Activated B cell treated with CpG ODN at 0.5 μM for 24 hours (primary cell): ENCODE results near the gene GRK1. TPM values are rescaled to one million over a fixed set of nuclear protein-coding genes. Genes with fewer than 3 reads are reported as not detected.

Source experiments
- ATAC-seq: fragments of 200-7000 bp; cut with Tn5 transposase; one replicate; pipeline ENCODE4 v1.10.0; 2021; ENCODE audit warnings: low read depth, mild to moderate bottlenecking, moderate library complexity
- CTCF ChIA-PET: fragments of 350-600 bp; sonication (Branson Sonifier 250); formaldehyde crosslinking; loops from one replicate; lab custom pipeline; 2021; ENCODE audit warnings: antibody characterized with exemption; lab: Charles Lee
- POLR2A ChIA-PET: fragments of 350-600 bp; sonication (Branson Sonifier 250); formaldehyde crosslinking; loops from one replicate; lab custom pipeline; 2021; ENCODE audit warnings: antibody characterized with exemption; lab: Charles Lee
- DNase-seq: peaks from one replicate; pipeline ENCODE4 v3.0.0; 2022
- H3K27ac Mint-ChIP-seq: one replicate; pipeline ENCODE4 v1.8.0; 2020; ENCODE audit warnings: mixed read lengths
- H3K27me3 Mint-ChIP-seq: one replicate; pipeline ENCODE4 v1.8.0; 2021; ENCODE audit warnings: mixed read lengths
- H3K36me3 Mint-ChIP-seq: one replicate; pipeline ENCODE4 v1.8.0; 2021; ENCODE audit warnings: low read depth, mixed read lengths
- H3K4me1 Mint-ChIP-seq: one replicate; pipeline ENCODE4 v1.8.0; 2021; ENCODE audit warnings: mixed read lengths
- H3K4me3 Mint-ChIP-seq: one replicate; pipeline ENCODE4 v1.8.0; 2020; ENCODE audit warnings: mild to moderate bottlenecking, mixed read lengths
- H3K9me3 Mint-ChIP-seq: one replicate; pipeline ENCODE4 v1.8.0; 2020; ENCODE audit warnings: mixed read lengths
- intact Hi-C: fragments of 100-400 bp; cut with micrococcal nuclease; formaldehyde crosslinking; loops from one replicate; pipeline ENCODE4 v1.15.1; 2024
- total RNA-seq: library from RNA; stranded (reverse); gene quantifications from 2 replicates; pipeline ENCODE4 v1.2.3, GENCODE V29; 2022
- TF ChIP-seq, protein P1 (sequence below): fragments of 200-600 bp; IDR thresholded peaks from one replicate; pipeline ENCODE4 v1.8.0; 2022; ENCODE audit warnings: antibody characterized with exemption, mild to moderate bottlenecking

Gene GRK1
- total RNA-seq, 1 donor from 2014 or later, result 0.07 TPM

DNA sequence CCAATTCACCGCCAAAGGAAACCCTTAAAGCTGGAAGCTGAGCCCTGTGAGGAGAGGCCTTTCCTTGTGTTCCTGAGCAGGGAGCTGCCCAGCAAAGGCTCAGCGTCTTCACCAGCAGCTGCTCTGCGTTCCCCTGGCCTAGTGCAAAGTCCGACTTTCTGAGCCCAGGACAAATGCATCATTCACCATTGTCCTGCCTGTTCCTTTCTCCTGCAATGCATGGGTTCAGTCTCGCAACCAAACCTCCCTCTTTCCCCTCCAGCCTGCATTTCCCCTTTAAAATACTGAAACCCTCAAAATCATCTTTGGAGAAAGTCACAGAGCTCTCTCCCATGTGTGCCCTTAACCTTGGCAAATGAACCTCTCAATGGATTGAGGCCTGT, 79.1 kb downstream of the GRK1 start:
- Mint-ChIP-seq H3K4me3 (no peak overlapping the region), H3K27ac (no peak overlapping the region)

DNA sequence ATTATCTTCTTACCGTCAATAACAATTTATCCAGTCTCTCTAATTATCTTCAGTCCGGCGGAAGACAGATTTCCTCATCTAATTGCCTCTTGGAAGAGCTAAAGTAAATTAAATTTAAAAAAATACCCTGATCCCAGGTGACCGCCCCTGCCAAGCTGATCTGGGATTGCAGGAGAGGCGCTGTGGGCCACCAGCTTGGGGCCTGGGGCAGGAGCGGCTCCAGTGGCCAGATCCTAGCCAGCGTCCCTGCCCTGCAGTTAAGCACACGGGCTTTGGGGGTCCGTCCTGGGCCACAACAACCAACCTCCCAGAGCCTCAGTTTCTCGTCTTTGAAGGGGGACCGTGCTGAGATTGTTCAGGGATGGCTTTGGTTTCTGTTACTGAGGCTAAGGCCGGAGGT, 79.7 kb downstream of the GRK1 start:
- ChIA-PET CTCF (no interaction called here), POLR2A (no interaction called here)
- Mint-ChIP-seq H3K9me3 (peaks cover 5% of the 10 kb centered on the region), H3K4me1 (peaks cover 7% of the 10 kb centered on the region), H3K27ac (no peak overlapping the region), H3K36me3 (no peaks in the 10 kb centered on the region), H3K27me3 (peaks cover 4% of the 10 kb centered on the region), H3K4me3 (no peak overlapping the region)
- intact Hi-C loops, result no loop called here
- TF ChIP-seq, protein P1, sequence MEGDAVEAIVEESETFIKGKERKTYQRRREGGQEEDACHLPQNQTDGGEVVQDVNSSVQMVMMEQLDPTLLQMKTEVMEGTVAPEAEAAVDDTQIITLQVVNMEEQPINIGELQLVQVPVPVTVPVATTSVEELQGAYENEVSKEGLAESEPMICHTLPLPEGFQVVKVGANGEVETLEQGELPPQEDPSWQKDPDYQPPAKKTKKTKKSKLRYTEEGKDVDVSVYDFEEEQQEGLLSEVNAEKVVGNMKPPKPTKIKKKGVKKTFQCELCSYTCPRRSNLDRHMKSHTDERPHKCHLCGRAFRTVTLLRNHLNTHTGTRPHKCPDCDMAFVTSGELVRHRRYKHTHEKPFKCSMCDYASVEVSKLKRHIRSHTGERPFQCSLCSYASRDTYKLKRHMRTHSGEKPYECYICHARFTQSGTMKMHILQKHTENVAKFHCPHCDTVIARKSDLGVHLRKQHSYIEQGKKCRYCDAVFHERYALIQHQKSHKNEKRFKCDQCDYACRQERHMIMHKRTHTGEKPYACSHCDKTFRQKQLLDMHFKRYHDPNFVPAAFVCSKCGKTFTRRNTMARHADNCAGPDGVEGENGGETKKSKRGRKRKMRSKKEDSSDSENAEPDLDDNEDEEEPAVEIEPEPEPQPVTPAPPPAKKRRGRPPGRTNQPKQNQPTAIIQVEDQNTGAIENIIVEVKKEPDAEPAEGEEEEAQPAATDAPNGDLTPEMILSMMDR, result no peak
- ATAC-seq, result no peak
- no peak for DNase-seq

More for the DNA sequence above, 79.1 kb downstream of the GRK1 start:
- Mint-ChIP-seq H3K9me3 (peaks cover 5% of the 10 kb centered on the region), H3K27me3 (peaks cover 9% of the 10 kb centered on the region), H3K36me3 (no peaks in the 10 kb centered on the region), H3K4me1 (peaks cover 11% of the 10 kb centered on the region)
- ATAC-seq, result no peak
- intact Hi-C loops, result no loop called here
- POLR2A ChIA-PET, result no interaction called here
- DNase-seq, result no peak
- CTCF ChIA-PET, result no interaction called here
- TF ChIP-seq, protein P1, result no peak

DNA sequence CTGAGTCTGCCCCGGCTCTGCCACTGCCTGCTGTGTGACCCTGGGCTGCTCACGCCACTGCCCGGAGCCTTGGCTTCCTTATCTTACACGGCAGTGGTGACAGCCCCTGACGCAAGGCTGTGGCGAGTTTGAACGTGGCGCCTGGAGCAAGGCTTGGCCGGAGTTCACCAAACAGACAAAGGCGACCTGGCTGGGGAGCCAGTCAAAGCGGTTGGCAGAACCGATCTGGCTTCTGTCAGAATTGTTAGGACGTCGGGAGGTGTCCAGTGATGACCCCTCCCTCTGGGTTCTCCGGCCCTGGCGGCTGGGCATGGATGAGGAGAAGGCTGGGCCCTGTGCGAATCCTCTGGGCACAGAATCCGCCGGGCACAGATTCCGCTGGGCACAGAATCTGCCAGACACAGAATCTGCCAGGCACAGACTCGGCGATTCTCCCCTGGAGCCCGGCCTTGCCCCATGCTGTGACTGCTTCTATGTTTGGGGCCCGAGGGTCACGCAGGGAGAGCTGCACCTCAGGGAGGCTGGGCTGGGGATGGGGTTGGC, 80.3 kb downstream of the GRK1 start:
- ATAC-seq, result no peak
- intact Hi-C loops, result no loop called here
- no peak for DNase-seq
- Mint-ChIP-seq H3K4me3 (no peak overlapping the region), H3K27me3 (peaks cover 2% of the 10 kb centered on the region), H3K9me3 (peaks cover 5% of the 10 kb centered on the region), H3K4me1 (peaks cover 1% of the 10 kb centered on the region), H3K27ac (no peak overlapping the region), H3K36me3 (no peaks in the 10 kb centered on the region)
- ChIA-PET CTCF (no interaction called here), POLR2A (no interaction called here)
- TF ChIP-seq, protein P1, result no peak

DNA sequence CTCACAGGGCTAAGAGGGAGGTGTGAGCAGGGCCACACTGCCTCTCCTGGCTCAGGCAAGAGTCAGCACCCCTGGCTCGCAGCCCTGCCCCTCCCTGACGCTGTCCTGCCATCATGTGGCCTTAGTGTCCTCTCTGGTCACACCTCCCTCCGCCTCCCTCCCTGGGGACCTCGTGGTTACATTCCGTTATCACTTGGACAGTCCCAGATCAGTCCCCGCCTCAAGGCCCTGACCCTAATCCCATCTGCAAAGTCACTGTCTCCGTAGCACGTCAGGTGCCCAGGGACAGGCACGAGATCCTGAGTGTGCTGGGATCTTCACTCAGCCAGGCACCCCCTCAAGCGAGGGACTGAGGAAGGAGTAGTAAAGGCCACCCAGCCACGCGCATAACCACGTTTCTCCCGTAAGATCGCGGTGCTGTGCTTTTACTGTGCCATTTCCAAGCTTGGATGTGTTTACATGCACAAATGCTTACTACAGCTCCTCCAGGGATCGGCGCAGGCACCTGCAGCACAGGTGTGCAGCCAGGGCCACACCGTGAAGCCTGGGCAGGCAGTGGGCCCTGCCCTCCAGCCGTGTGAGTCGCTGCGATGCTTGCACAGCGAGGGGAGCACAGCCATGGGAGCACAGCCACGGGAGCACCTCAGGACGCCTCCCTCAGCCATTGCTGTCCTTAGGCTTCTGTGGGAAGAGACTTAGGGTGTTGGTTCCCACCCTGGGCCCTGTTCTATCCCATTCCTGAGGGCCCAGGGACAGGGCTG, 81.3 kb downstream of the GRK1 start:
- no peaks in the 10 kb centered on the region for H3K36me3 Mint-ChIP-seq
- CTCF ChIA-PET, result no interaction called here
- intact Hi-C loops, result no loop called here
- TF ChIP-seq, protein P1, result no peak
- H3K27me3 Mint-ChIP-seq, result no peaks in the 10 kb centered on the region
- DNase-seq (no peak), ATAC-seq (no peak)
- no peak overlapping the region for H3K27ac Mint-ChIP-seq
- POLR2A ChIA-PET, result no interaction called here
- H3K9me3 Mint-ChIP-seq, result peaks cover 5% of the 10 kb centered on the region
- no peak overlapping the region for H3K4me3 Mint-ChIP-seq
- no peaks in the 10 kb centered on the region for H3K4me1 Mint-ChIP-seq

DNA sequence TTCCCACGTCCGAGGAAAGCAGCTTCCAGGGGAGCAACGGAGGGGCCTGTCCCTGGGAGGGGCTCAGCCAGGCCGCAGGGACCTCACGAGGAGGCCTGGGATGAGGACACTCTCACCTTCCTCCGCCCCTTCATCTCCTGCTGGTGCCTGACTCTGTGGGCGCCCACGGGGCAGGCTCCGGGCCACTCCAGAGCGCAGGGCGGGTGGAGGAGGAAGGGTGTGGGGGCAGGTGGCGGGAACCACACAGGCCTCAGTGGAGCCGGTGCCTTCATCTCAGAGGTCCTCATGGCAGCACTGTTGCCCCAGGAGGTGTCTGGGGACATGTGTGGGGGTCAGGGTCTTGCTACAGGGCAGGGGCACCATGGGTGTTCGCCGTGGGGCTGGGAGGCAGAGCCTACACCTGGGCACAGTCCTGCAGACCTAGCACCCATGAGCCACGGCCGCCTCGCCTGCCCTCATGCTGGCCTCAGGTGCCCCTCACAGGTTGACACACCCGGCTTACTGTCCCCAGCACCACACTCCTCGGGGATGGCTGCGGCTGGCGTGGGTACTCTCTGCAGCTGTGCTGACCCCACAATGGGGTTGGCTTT, 81.9 kb downstream of the GRK1 start:
- no peak overlapping the region for H3K4me3 Mint-ChIP-seq
- ChIA-PET CTCF (no interaction called here), POLR2A (no interaction called here)
- intact Hi-C loops, result no loop called here
- ATAC-seq (no peak), DNase-seq (no peak)
- TF ChIP-seq, protein P1, result no peak
- no peak overlapping the region for H3K27ac Mint-ChIP-seq
- no peaks in the 10 kb centered on the region for H3K4me1 Mint-ChIP-seq
- H3K9me3 Mint-ChIP-seq, result peaks cover 5% of the 10 kb centered on the region
- H3K36me3 Mint-ChIP-seq, result no peaks in the 10 kb centered on the region
- no peaks in the 10 kb centered on the region for H3K27me3 Mint-ChIP-seq
